H1 (cell line): ENCODE results near the gene ATG7. TPM values are rescaled to one million over a fixed set of nuclear protein-coding genes. Genes with fewer than 3 reads are reported as not detected.

Source experiments
- CHD7 ChIP-seq: fragments of 300-600 bp; sonication (generic); IDR thresholded peaks from 2 replicates; pipeline ENCODE4 v1.7.1; 2012; ENCODE audit warnings: low read length, moderate library complexity, mild to moderate bottlenecking, inconsistent platforms; ENCODE audit not compliant: insufficient replicate concordance
- polyA plus RNA-seq, 7 experiments: library from polyadenylated mRNA; depleted of rRNA in 3 of 7; stranded (reverse) in 5 of 7; unstranded in 2 of 7; fragments of >200 nt in 5 of 7; fragments of 200-250 nt in 2 of 7; gene quantifications; 1 replicate in 5 of 7; 2 replicates in 1 of 7; 4 replicates in 1 of 7; pipeline versions ENCODE4 v1.2.1 to v1.2.3, GENCODE V29; 2011 to 2013; ENCODE audit warnings: missing spikeins in 2 of 7, mixed read lengths in 2 of 7
- total RNA-seq: library from RNA; stranded (reverse); fragmentation: NEBNext Ultra II Directional; extraction: Animal tissue kit (Norgen Biotek cat#: 25700); gene quantifications from 2 replicates; pipeline ENCODE4 v1.2.1, GENCODE V29; 2021

The ATG7 gene
- total and polyA plus RNA-seq, 2 of the 8 experiments (the other 6 are each of a cell fraction or from before 2014, with no cell fraction given): 15.0 to 19.1 TPM

GRCh38 chr3:11422291-11422690 lies 150.1 kb downstream of the ATG7 start (continued):
- no peak for TF ChIP-seq CHD7
